Measurements from ENCODE around the gene BLVRA.

DNA sequence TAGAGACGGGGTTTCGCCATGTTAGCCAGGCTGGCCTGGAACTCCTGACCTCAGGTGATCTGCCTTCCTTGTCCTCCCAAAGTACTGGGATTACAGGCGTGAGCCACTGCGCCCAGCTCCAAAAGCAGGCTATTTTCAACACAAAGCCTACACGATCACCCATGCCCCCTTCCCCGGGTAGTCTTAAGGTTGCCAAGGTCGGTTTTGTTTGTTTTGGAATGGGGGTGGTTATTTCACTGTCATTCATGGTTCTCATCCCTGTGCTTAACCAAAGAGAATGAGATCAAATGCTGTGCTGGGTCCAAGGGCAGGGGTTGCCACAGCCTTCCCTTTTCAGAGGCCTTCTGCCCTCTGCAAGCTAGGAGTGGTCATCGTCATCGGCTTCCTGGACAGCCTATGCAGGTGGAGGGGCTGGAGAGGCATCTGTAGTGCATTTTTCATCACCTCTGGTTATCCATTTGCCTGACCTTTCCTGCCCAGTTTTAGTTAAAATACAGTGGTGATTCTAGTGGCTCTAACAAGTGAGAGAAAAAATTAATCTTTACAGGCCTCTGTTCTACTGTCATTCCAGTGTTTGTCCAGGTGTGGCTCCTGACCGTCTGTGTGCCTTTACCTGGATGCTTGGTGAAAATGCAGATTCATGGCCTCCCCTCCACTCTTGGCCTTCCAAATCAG lies 11.4 kb downstream of the BLVRA start:
- TF ChIP-seq, protein P1, sequence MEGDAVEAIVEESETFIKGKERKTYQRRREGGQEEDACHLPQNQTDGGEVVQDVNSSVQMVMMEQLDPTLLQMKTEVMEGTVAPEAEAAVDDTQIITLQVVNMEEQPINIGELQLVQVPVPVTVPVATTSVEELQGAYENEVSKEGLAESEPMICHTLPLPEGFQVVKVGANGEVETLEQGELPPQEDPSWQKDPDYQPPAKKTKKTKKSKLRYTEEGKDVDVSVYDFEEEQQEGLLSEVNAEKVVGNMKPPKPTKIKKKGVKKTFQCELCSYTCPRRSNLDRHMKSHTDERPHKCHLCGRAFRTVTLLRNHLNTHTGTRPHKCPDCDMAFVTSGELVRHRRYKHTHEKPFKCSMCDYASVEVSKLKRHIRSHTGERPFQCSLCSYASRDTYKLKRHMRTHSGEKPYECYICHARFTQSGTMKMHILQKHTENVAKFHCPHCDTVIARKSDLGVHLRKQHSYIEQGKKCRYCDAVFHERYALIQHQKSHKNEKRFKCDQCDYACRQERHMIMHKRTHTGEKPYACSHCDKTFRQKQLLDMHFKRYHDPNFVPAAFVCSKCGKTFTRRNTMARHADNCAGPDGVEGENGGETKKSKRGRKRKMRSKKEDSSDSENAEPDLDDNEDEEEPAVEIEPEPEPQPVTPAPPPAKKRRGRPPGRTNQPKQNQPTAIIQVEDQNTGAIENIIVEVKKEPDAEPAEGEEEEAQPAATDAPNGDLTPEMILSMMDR (conservative IDR thresholded peaks at IDR 0.05 in 1 of 2, IDR thresholded peaks at IDR 0.05 in 1 of 2; ENCODE audit: low read depth in 1 of 2, low read length in 2 of 2) = no peak
- TF ChIP-seq EZH2 (IDR thresholded peaks at IDR 0.05; ENCODE audit: low read length, missing control alignments) = no peak
